Neuronal stem cell (in vitro differentiated cells): Measurements from ENCODE around the gene KPNB1.

ENCODE experiments used
- DNase-seq: peaks from one replicate; pipeline ENCODE4 v3.0.0-alpha.2; 2013; ENCODE audit warnings: low spot score
- H2AFZ ChIP-seq: one replicate; pipeline ENCODE4 v1.6.1; 2013; ENCODE audit warnings: mild to moderate bottlenecking, low read length, inconsistent platforms
- H2AK5ac ChIP-seq: 2 replicates; pipeline ENCODE4 v1.6.1; 2013; ENCODE audit warnings: low read depth, mild to moderate bottlenecking, inconsistent platforms, low read length, moderate library complexity, mixed read lengths
- H2BK120ac ChIP-seq: 2 replicates; pipeline ENCODE4 v1.6.1; 2013; ENCODE audit warnings: low read depth, mild to moderate bottlenecking, inconsistent platforms, low read length, moderate library complexity, mixed read lengths
- H2BK12ac ChIP-seq: one replicate; pipeline ENCODE4 v1.6.1; 2013; ENCODE audit warnings: low read length, inconsistent platforms
- H2BK15ac ChIP-seq: 2 replicates; pipeline ENCODE4 v1.6.1; 2013; ENCODE audit warnings: mild to moderate bottlenecking, low read length, inconsistent platforms, mixed read lengths
- H2BK5ac ChIP-seq: one replicate; pipeline ENCODE4 v1.6.1; 2013; ENCODE audit warnings: inconsistent platforms, mild to moderate bottlenecking, low read length, moderate library complexity
- H3K14ac ChIP-seq: one replicate; pipeline ENCODE4 v1.6.1; 2013; ENCODE audit warnings: low read length, inconsistent platforms
- H3K18ac ChIP-seq: 2 replicates; pipeline ENCODE4 v1.6.1; 2013; ENCODE audit warnings: low read length, inconsistent platforms
- H3K23ac ChIP-seq: 2 replicates; pipeline ENCODE4 v1.6.1; 2013; ENCODE audit warnings: low read depth, mild to moderate bottlenecking, mixed read lengths, low read length, inconsistent platforms; ENCODE audit not compliant: poor library complexity
- H3K27ac ChIP-seq: replicated peaks from 3 replicates; pipeline ENCODE4 v1.5.1; 2013; ENCODE audit warnings: low read length, inconsistent platforms
- H3K27me3 ChIP-seq, 3 experiments: 2 replicates each; pipeline ENCODE4 v1.6.1; 2013; ENCODE audit warnings: low read length in 3 of 3, mild to moderate bottlenecking in 2 of 3, inconsistent platforms in 1 of 3, low read depth in 1 of 3, mixed read lengths in 1 of 3, moderate library complexity in 1 of 3; ENCODE audit not compliant: control insufficient read depth in 3 of 3, insufficient read depth in 3 of 3
- H3K36me3 ChIP-seq, 2 donors: replicated peaks in 1 of 2; 2 replicates each; pipeline ENCODE4 v1.6.1; 2013; ENCODE audit warnings: low read length in 2 of 2; ENCODE audit not compliant: control insufficient read depth in 2 of 2, insufficient read depth in 2 of 2
- H3K4ac ChIP-seq: 2 replicates; pipeline ENCODE4 v1.6.1; 2013; ENCODE audit warnings: inconsistent platforms, mild to moderate bottlenecking, low read length, moderate library complexity
- H3K4me1 ChIP-seq, 2 donors: 1 replicate in 1 of 2; 2 replicates in 1 of 2; pipeline ENCODE4 v1.6.1; 2013; ENCODE audit warnings: low read length in 2 of 2, low read depth in 1 of 2; ENCODE audit not compliant: control insufficient read depth in 2 of 2, insufficient read depth in 1 of 2
- H3K4me2 ChIP-seq: one replicate; pipeline ENCODE4 v1.6.1; 2013; ENCODE audit warnings: mild to moderate bottlenecking, low read length, inconsistent platforms; ENCODE audit not compliant: insufficient read depth, poor library complexity, severe bottlenecking
- H3K4me3 ChIP-seq, 2 donors: 2 replicates each; pipeline ENCODE4 v1.5.1; 2013; ENCODE audit warnings: low read length in 2 of 2, mild to moderate bottlenecking in 2 of 2, inconsistent platforms in 1 of 2, moderate library complexity in 1 of 2
- H3K79me1 ChIP-seq: one replicate; pipeline ENCODE4 v1.6.1; 2013; ENCODE audit warnings: low read depth, mild to moderate bottlenecking, inconsistent platforms, low read length, moderate library complexity
- H3K9ac ChIP-seq: one replicate; pipeline ENCODE4 v1.6.1; 2013; ENCODE audit warnings: mild to moderate bottlenecking, low read depth, low read length, inconsistent platforms; ENCODE audit not compliant: poor library complexity
- H3K9me3 ChIP-seq, 2 donors: replicated peaks in 1 of 2; 2 replicates each; pipeline versions ENCODE3 to v1.6.1; 2013; ENCODE audit warnings: low read length in 2 of 2, mild to moderate bottlenecking in 2 of 2, inconsistent platforms in 1 of 2, low read depth in 1 of 2, mixed read lengths in 1 of 2, moderate library complexity in 1 of 2; ENCODE audit not compliant: control insufficient read depth in 2 of 2, insufficient read depth in 1 of 2
- H4K8ac ChIP-seq: one replicate; pipeline ENCODE4 v1.6.1; 2013; ENCODE audit warnings: low read depth, mild to moderate bottlenecking, inconsistent platforms, low read length, moderate library complexity
- H4K91ac ChIP-seq: one replicate; pipeline ENCODE4 v1.6.1; 2013; ENCODE audit warnings: low read length, low read depth, mild to moderate bottlenecking, inconsistent platforms; ENCODE audit not compliant: poor library complexity
- WGBS, 2 donors: extraction: QIAGEN DNeasy Blood & Tissue Kit; methylation state at CpG; one replicate each; pipeline ENCODE4 v1.1.7; 2013; ENCODE audit warnings: missing lambda C conversion rate in 2 of 2, mixed read lengths in 1 of 2; ENCODE audit not compliant: insufficient read length in 2 of 2, insufficient replicate concordance in 1 of 2; ENCODE audit errors: extremely low coverage in 2 of 2; 5-methylcytosine and 5-hydroxymethylcytosine counted together

Gene KPNB1

GRCh38 chr17:47700471-47701449 lies 51.0 kb downstream of the KPNB1 start:
- H4K91ac ChIP-seq = no peak overlapping the region
- H3K4me2 ChIP-seq = no peak overlapping the region
- no CpG with 5 or more reads among the region's 13 CpGs for WGBS, 2 donors
- H3K4me3 ChIP-seq = no peak overlapping the region
- H3K36me3 ChIP-seq = peaks cover 7 to 27% of the 10 kb centered on the region in 2 donors
- no peak overlapping the region for H3K9ac ChIP-seq
- H4K8ac ChIP-seq = no peak overlapping the region
- H2BK5ac ChIP-seq = peak overlapping the region; percentile 39
- no peak overlapping the region for H3K23ac ChIP-seq
- no peak overlapping the region for H3K4ac ChIP-seq
- H3K27ac ChIP-seq = no peak overlapping the region
- H3K14ac ChIP-seq = no peak overlapping the region
- H2BK12ac ChIP-seq = no peak overlapping the region
- no peak overlapping the region for H2BK15ac ChIP-seq
- no peak overlapping the region for H2AK5ac ChIP-seq
- no peak for DNase-seq
- H3K18ac ChIP-seq = peak overlapping the region; percentile 54
- H3K79me1 ChIP-seq = no peaks in the 10 kb centered on the region
- H3K27me3 ChIP-seq = no peaks in the 10 kb centered on the region
- peak overlapping the region; percentile 95 for H2BK120ac ChIP-seq
- H2AFZ ChIP-seq = no peak overlapping the region
- no peaks in the 10 kb centered on the region for H3K9me3 ChIP-seq
- H3K4me1 ChIP-seq = peaks cover 11 to 17% of the 10 kb centered on the region in 2 donors

DNA sequence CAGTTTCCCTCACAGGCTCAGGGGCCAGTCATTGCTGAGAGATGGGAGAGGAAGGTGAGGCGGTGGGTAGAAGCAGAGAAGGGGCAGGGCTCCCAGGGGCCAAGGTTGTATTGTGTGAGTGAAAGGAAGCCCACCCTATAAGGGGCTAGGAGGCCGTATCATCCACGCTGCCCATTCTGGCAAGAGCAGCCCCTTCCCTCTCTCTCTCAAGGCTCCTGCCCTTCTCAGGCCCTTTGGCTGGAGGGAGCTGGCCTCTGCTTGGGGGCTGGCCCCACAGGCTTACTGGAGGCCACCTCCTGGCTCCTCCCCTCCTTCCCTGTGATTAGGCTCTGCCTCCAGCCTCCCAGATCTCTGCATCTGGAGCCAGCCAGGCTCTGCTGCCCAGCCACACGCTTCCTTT lies 51.9 kb downstream of the KPNB1 start:
- Histone ChIP-seq H3K4me2 (no peak overlapping the region), H2BK12ac (no peak overlapping the region), H2AK5ac (no peak overlapping the region), H3K23ac (no peak overlapping the region), H3K36me3 (peaks cover 9 to 28% of the 10 kb centered on the region in 2 donors), H3K9me3 (no peaks in the 10 kb centered on the region), H3K18ac (peak overlapping the region; percentile 59), H4K8ac (peak overlapping the region; percentile 94), H2BK5ac (peak overlapping the region; percentile 39), H4K91ac (no peak overlapping the region), H3K27me3 (no peaks in the 10 kb centered on the region), H2BK15ac (no peak overlapping the region), H3K9ac (peak overlapping the region; percentile 66), H3K14ac (peak overlapping the region; percentile 67), H2AFZ (no peak overlapping the region), H3K27ac (no peak overlapping the region), H3K4me3 (no peak overlapping the region), H3K4ac (no peak overlapping the region), H3K79me1 (no peaks in the 10 kb centered on the region), H3K4me1 (peaks cover 10 to 20% of the 10 kb centered on the region in 2 donors), H2BK120ac (no peak overlapping the region)
- WGBS, 2 donors = no CpG with 5 or more reads among the region's 4 CpGs
- no peak for DNase-seq

- Histone ChIP-seq H3K18ac (peak overlapping the region; percentile 52), H2BK15ac (peak overlapping the region; percentile 55), H3K4me3 (no peak overlapping the region), H3K4me1 (peaks cover 10 to 20% of the 10 kb centered on the region in 2 donors), H3K4me2 (no peak overlapping the region), H3K79me1 (no peaks in the 10 kb centered on the region), H4K8ac (no peak overlapping the region), H3K27me3 (no peaks in the 10 kb centered on the region), H3K23ac (no peak overlapping the region), H4K91ac (no peak overlapping the region), H3K9me3 (no peaks in the 10 kb centered on the region), H2BK120ac (no peak overlapping the region), H3K4ac (no peak overlapping the region), H3K36me3 (peaks cover 5 to 25% of the 10 kb centered on the region in 2 donors), H3K9ac (peak overlapping the region; percentile 50), H3K14ac (no peak overlapping the region), H2BK12ac (no peak overlapping the region), H2AFZ (no peak overlapping the region), H2BK5ac (no peak overlapping the region), H3K27ac (no peak overlapping the region), H2AK5ac (peak overlapping the region; percentile 60)
- no peak for DNase-seq
- WGBS, 2 donors = no CpG with 5 or more reads among the region's 12 CpGs
These were observed 52.8 kb downstream of the KPNB1 start for GRCh38 chr17:47702391-47702995.

GRCh38 chr17:47703191-47703591 lies 53.5 kb downstream of the KPNB1 start:
- Histone ChIP-seq H2AFZ (no peak overlapping the region), H3K27me3 (peaks cover 0 to 3% (median 0%) of the 10 kb centered on the region in 3 experiments), H3K23ac (no peak overlapping the region), H2BK12ac (no peak overlapping the region), H3K9ac (no peak overlapping the region), H3K4me1 (peaks cover 13 to 23% of the 10 kb centered on the region in 2 donors), H3K14ac (no peak overlapping the region), H3K27ac (no peak overlapping the region), H3K4me2 (no peak overlapping the region), H3K79me1 (no peaks in the 10 kb centered on the region), H3K36me3 (peaks cover 5 to 25% of the 10 kb centered on the region in 2 donors), H2BK120ac (no peak overlapping the region), H4K91ac (no peak overlapping the region), H2BK15ac (no peak overlapping the region), H2BK5ac (peak overlapping the region; percentile 59), H3K18ac (peak overlapping the region; percentile 3), H3K9me3 (no peaks in the 10 kb centered on the region), H3K4ac (no peak overlapping the region), H4K8ac (no peak overlapping the region), H3K4me3 (no peak overlapping the region), H2AK5ac (no peak overlapping the region)
- DNase-seq = no peak
- WGBS, 2 donors = no CpG with 5 or more reads among the region's 15 CpGs
